ENCODE results near the gene ZNF169. TPM values are rescaled to one million over a fixed set of nuclear protein-coding genes. Genes with fewer than 3 reads are reported as not detected.

ZNF169 gene
- total and polyA plus RNA-seq, 4 donors = 0.75 to 4.6 (median 1.4) TPM

- H3K4me3 ChIP-seq (ENCODE audit: low read depth in 1 of 3, low read length in 3 of 3) = no peak overlapping the region
- TF ChIP-seq, protein P1, sequence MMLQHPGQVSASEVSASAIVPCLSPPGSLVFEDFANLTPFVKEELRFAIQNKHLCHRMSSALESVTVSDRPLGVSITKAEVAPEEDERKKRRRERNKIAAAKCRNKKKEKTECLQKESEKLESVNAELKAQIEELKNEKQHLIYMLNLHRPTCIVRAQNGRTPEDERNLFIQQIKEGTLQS (IDR thresholded peaks at IDR 0.05) = no peak
- no peak for TF ChIP-seq FOXA1 (IDR thresholded peaks at IDR 0.05)
- TF ChIP-seq RAD21 (IDR thresholded peaks at IDR 0.05) = no peak
- TF ChIP-seq TAF1 (conservative IDR thresholded peaks at IDR 0.05) = no peak
- 97% methylated on average over 20 of the region's 20 CpGs for WGBS
- no peaks in the 10 kb centered on the region for H3K4me1 ChIP-seq (ENCODE audit: control insufficient read depth in 4 of 4, insufficient read depth in 4 of 4, low read length in 3 of 4)
- DNase-seq (ENCODE audit: low spot score) = no peak
- no peaks in the 10 kb centered on the region for H3K27me3 ChIP-seq (ENCODE audit: control insufficient read depth in 4 of 4, insufficient read depth in 4 of 4, low read length in 3 of 4)
- no peaks in the 10 kb centered on the region for H3K9me3 ChIP-seq (ENCODE audit: control insufficient read depth in 4 of 4, low read length in 3 of 4)
- H3K9ac ChIP-seq (ENCODE audit: low read depth in 1 of 2, low read length in 2 of 2) = no peak overlapping the region
- peaks cover 0 to 3% (median 0%) of the 10 kb centered on the region in 4 donors for H3K36me3 ChIP-seq (ENCODE audit: control insufficient read depth in 4 of 4, insufficient read depth in 3 of 4, low read depth in 1 of 4, low read length in 3 of 4)
- H3K27ac ChIP-seq (ENCODE audit: low read depth in 1 of 2, low read length in 2 of 2) = no peak overlapping the region
Measured at GRCh38 chr9:94300470-94301301, 41.6 kb downstream of the ZNF169 start.

DNA sequence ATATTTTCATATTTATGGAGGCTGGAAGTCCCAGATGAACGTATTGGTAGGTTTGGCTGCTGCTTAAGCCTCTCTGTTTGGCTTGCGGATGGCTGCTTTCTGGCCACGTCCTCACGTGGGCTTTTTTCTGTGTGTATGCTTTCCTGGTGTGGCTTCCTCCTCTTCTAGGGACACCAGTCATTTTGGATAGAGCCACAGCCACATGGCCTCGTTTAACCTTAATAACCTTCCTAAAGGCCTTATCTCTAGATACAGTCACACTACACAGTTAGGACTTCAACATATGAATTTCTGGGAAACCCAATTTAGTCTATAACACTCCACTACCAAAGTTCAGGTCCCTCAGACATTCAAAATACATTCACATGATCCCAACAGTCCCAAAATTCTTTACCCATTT, 42.5 kb downstream of the ZNF169 start:
- Histone ChIP-seq H3K9me3 (ENCODE audit: control insufficient read depth in 4 of 4, low read length in 3 of 4) (no peaks in the 10 kb centered on the region), H3K36me3 (ENCODE audit: control insufficient read depth in 4 of 4, insufficient read depth in 3 of 4, low read depth in 1 of 4, low read length in 3 of 4) (peaks cover 0 to 3% (median 0%) of the 10 kb centered on the region in 4 donors), H3K27me3 (ENCODE audit: control insufficient read depth in 4 of 4, insufficient read depth in 4 of 4, low read length in 3 of 4) (no peaks in the 10 kb centered on the region), H3K27ac (ENCODE audit: low read depth in 1 of 2, low read length in 2 of 2) (no peak overlapping the region), H3K4me3 (ENCODE audit: low read depth in 1 of 3, low read length in 3 of 3) (no peak overlapping the region), H3K4me1 (ENCODE audit: control insufficient read depth in 4 of 4, insufficient read depth in 4 of 4, low read length in 3 of 4) (no peaks in the 10 kb centered on the region), H3K9ac (ENCODE audit: low read depth in 1 of 2, low read length in 2 of 2) (no peak overlapping the region)
- WGBS = 94% methylated on average over 5 of the region's 5 CpGs
- no peak for DNase-seq (ENCODE audit: low spot score)
- no peak for TF ChIP-seq REST (IDR thresholded peaks at IDR 0.05)
- no peak for TF ChIP-seq FOXA1 (IDR thresholded peaks at IDR 0.05)
- TF ChIP-seq, protein P2, sequence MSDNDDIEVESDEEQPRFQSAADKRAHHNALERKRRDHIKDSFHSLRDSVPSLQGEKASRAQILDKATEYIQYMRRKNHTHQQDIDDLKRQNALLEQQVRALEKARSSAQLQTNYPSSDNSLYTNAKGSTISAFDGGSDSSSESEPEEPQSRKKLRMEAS (IDR thresholded peaks at IDR 0.05) = no peak
- no peak for TF ChIP-seq RXRA (IDR thresholded peaks at IDR 0.05)
- TF ChIP-seq, protein P1 (IDR thresholded peaks at IDR 0.05) = no peak
- TF ChIP-seq HNF4A (conservative IDR thresholded peaks at IDR 0.05) = no peak
- no peak for TF ChIP-seq GABPA (IDR thresholded peaks at IDR 0.05 in 1 of 2, conservative IDR thresholded peaks at IDR 0.05 in 1 of 2)
- TF ChIP-seq FOXA2 (IDR thresholded peaks at IDR 0.05) = no peak
- TF ChIP-seq EGR1 (IDR thresholded peaks at IDR 0.05; ENCODE audit: low read depth in 2 of 2) = no peak
- TF ChIP-seq CTCF (IDR thresholded peaks at IDR 0.05; ENCODE audit: low read depth, low read length, missing input control) = no peak
- TF ChIP-seq ZBTB33 (IDR thresholded peaks at IDR 0.05) = no peak
